GM19463 (cell line): ENCODE measurements around the gene SAP30L.

Experiments used
- ATAC-seq: cut with Tn5 transposase; IDR thresholded peaks from one replicate; pipeline ENCODE4 v1.9.1; 2021; ENCODE audit warnings: mild to moderate bottlenecking, moderate library complexity; ENCODE audit not compliant: unreplicated experiment

SAP30L gene

DNA sequence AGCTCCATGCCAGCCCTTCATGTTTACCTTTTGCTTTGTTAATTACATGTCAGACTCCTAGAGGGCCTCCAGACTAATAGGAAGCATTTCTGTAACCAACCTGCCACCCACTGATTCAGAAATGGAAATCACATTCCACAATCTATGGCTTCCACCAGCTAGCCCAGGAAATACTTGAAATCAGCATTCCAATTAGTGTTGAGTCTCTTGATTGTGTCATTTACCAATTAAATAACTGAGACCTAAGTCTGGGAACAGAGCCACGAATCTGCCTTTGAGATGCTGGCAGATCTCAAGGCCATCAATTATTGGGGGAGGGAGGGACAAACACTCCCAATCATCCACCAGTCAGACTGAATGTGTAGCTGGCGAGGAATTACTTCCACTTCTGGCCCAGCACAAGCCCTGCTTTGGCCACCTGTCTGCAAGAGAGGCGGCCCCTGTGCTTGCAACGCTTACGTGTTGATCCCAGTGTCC, 27.4 kb upstream of the SAP30L start:
- no peak for ATAC-seq

DNA sequence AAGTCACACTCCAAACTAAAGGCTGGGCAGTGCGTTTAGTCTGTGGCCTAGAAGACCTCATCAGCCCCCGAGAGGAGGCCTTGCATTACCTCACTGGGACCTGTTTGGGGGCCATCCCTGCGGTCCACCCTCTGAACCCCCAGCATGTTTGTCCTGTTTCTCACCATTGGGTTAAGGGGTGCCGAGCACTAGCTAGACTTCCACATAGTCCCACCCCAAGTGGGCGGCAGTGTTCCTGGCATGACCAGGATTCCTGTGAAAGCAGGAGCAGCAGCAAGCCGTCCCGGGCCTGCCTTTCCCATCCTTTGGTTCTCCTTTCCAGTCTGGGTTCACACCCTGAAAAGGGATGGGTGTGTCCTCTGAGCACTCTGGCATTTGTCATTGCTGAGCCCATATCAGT, 26.6 kb upstream of the SAP30L start:
- ATAC-seq = no peak

GRCh38 chr5:154421868-154422267, 23.9 kb upstream of the SAP30L start:
- no peak for ATAC-seq

- ATAC-seq = no peak
Measured at GRCh38 chr5:154422298-154422697, 23.5 kb upstream of the SAP30L start.

DNA sequence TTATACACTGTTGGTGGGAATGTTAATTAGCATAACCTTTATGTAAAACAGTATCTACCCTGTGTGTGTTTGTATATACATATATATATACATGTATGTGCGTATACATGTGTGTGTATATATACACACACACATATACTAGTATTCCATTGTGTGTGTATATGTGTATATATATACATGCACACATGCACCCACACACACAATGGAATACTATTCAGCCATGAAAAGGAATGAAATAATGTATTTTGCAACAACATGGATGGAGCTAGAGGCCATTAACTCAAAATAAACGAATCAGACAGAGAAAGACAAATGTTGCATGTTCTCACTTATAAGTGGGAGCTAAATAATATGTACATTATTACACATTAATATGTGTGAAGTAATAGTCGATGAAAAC, 17.6 kb upstream of the SAP30L start:
- ATAC-seq = no peak

DNA sequence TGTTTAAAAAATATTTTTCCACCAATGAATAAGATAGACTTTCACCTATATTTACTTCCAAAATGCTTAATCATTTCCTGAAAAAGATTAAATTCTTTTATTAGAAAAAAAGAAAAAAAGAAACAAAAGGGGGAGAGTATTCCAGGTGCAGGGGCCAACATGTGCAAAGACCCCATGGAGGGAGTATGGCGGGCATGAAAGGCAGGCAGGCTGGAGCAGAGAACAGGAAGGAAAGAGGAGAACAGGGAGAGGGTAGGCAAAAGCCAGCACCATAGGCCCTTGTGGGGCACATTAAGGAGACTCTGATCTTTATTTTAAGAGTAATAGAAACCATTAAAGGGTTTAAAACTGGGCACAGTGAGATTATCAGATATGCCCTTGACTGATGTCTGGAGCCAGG, 16.5 kb upstream of the SAP30L start:
- no peak for ATAC-seq

DNA sequence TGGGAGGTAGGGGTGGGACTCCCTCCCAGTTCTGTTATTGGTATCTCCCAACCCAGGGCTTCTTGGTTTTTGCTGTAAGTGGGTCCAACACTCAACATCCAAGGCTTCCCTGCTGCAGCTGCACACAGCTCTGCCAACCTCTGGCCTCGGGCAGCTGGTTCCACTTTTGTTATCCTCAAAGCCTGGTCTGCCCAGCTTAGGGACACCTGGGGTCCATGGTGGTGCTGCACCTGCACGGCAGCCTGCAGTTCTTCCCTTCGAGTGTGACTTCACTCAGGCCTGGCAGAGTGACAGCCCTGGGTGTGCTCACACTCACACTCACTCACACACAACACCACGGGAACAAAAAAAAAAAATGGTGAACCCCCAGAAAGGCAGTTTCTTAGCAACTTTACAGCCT, 15.3 kb upstream of the SAP30L start:
- ATAC-seq = no peak

DNA sequence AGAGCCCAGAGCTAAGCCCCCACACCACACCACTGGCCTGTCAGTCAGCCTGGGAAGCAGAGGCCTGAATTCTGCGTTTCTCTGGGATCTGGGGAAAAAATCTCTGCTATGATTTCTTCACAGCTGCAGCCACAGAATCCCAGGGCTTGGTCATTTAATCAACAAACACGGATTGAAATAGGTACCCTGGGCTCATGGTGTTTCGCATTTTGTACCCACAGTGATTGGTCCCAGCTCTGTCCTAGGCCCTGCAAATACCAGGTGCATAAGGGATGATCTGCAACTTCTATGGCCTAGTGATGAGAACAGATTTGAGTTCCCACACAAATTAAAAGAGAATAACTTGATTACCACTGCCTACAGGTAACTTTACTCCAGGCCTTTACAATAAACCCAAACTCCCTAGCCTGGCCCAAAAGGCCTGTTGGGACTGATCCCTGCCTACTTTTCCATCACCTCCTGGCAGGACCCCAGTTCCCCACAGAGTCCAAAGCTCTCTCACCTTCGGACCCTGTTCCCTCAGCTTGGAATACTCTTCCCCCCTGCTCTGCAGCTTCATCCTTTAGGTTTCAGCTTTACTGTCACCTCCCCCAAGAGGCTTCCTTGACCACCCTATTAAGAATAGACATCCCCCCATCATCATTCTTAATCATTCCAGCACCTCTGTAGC, 14.7 kb upstream of the SAP30L start:
- no peak for ATAC-seq

- no peak for ATAC-seq
Measured at GRCh38 chr5:154435226-154435625, 10.6 kb upstream of the SAP30L start.

DNA sequence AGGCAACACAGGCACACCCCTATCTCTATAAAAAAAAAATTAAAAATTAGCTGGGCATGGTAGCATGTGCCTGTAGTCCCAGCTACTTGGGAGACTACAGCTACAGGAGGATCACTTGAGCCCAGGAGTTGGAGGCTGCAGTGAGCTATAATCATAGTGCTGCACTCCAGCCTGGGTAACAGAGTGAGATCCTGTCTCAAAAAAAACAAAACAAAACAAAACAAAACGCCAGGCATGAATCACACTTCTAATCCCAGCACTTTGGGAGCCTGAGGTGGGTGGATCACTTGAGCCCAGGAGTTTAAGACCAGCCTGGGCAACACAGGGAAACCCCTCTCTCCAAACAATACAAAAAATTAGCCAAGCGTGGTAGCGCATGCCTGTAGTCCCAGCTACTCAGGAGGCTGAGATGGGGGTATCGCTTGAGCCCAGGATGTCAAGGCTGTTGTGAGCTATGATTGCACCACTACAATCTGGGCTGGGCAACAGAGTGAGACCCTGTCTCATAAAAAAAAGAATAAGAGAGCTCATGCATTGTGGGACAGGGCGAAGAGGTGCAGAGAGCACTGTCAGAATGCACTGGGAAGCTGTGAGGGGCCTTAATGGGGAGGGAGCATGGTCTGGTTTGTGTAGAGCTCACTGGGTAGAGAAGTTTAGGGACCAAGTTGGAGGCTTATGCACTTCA, 8.4 kb upstream of the SAP30L start:
- no peak for ATAC-seq

DNA sequence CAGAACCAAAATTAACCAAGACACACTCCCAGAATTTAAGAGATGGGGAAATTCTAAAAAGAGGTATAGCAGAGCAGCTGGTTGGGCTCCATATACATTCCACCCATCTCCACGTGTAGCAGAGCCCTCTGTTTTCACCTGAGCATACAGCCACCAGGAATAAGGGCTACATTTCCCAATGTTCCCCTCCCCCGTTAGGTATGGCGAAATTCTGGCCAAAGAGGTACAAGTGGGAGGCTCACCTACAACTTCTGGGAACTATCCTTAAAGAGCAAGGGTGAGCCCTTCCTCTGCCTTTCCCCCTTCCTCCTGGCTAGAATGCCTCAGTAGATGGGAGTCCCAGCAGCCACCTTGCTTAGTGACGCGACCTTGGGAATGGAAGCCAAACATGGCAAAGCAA, 5.3 kb upstream of the SAP30L start:
- ATAC-seq = no peak

- no peak for ATAC-seq
Measured at GRCh38 chr5:154442801-154443200, 3.0 kb upstream of the SAP30L start.

DNA sequence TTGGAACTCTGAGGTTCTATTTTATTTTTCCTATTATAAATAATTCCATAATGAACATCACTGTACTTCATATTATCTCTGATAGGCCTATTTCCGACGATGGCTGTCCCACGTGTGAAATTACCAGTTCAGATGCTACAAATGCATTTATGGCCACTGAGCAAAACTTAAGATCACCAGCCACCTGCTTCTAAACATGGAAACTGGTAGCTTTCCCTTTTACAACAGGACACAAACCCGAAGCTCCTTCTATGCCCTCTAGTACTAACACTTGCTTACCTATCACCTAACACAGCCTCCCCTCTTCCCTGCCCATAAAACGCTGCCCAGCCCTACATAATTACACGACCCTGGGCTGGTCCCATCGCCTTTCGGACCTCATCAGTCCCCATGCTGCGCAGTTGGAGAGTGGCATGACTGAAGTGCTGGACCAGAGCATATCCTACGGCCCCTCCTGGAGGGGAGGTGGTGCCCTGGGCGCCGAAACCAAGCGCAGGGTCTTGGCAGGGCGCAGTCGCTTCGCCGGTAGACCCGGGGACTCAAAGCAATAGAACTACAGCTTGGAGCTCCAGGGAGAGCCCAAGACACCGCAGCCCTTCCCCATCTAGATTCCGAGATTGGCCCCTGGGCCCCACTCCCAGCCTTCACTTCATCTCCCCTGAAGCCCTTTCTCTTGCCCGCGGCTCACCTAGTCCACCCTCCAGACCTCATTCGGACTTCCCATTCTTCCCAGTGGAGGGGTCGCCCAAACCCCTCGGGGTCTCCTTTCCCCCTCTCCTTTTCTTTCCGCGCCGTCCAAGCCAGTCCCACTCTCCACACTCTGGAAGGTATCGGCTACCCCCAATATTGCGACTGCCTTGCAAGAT, 1.0 kb upstream of the SAP30L start:
- no peak for ATAC-seq

DNA sequence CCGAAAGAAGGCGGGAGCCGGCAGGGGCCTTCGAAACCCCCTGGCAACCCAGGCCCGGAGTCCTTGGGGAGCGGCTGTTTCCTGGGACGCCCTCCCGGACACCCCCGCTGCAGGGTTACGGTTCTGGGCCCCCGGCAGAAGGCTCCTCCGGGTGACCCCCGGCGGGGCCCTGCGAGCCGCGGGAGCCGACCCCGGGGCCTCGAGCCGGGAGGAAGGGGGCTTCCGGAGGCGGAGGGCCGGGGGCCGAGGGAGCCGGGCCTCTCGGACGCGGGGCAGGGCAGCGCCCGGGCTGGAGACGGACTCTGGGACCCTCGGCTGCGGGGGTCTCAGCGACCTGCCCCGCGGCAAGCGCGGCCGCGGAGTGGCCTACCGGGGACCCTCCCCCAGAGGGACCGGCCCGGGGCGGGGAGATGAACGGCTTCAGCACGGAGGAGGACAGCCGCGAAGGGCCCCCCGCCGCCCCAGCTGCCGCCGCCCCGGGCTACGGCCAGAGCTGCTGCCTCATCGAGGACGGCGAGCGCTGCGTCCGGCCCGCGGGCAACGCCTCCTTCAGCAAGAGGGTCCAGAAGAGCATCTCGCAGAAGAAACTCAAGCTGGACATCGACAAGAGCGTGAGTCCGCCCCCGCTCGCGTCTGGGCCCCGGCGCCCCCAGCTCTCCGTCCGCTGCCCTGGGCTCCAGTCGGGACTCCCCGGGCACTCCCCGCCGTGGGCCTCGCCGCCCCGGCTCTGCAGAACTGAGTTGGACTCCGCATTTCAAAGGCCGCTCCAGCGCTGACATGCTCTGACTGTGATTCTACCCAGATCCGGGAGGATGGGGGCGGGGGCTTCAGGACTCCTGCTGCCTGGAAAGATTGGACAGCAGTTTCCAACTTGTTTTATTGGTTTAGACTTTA, 645 bp downstream of the SAP30L start:
- peak; percentile 23 for ATAC-seq

DNA sequence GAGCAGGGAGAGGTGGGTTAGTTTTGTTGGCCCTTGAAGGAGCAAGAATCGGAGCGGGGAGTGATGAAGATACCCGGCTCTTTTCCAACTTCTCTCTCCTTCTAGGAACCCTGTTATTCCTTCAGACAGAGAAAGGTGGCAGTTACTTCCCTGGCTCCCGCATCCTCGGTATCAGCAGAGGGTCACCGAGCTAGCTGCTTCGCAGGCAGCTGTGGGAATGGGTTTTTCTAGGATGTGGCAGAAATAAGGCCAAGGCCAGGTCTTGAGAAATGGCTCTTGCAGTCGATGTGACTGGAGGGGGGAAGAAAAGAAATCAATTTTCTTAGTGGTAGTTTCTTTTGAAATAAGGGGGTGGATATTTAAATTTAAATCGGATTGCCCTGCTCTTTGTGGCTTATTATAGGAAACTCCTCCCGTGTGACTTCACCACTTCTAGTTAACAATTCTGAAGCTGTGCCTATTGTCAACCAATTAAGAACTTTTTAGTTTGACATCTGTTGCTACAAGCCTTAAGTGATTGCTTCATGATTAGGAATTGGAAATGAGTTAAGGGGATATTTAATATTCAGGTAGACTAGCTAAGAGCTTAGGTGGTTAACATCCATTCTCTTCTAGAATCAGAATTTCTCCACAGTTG, 1.4 kb downstream of the SAP30L start:
- ATAC-seq = no peak

- no peak for ATAC-seq
Measured at GRCh38 chr5:154449786-154450185, 4.0 kb downstream of the SAP30L start.

GRCh38 chr5:154451957-154452356, 6.2 kb downstream of the SAP30L start:
- ATAC-seq = no peak

GRCh38 chr5:154455585-154455984, 9.8 kb downstream of the SAP30L start:
- ATAC-seq = no peak

- ATAC-seq = no peak
Measured at GRCh38 chr5:154456540-154456939, 10.7 kb downstream of the SAP30L start.

DNA sequence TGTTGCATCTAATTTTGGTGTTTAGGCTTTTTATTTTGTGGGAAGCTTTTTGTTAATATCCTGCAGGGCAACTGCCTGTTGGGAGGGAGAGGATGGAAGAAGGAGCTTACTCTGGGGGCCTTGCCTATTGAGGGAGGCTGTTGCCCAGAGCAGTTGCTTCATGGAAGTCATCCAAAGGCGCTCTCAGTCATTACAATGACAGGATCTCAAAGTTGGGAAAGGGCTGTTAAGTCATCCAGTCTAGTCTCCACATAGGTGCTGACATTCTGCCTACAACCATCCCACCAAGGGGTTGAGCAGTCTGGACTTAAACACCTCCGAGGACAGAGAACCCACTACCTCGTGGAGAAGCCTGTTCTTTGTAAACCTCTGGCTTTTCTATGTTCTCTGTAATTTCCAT, 13.2 kb downstream of the SAP30L start:
- ATAC-seq = no peak
